GM12878 (cell line): Measurements from ENCODE around the gene RNASE7.

Source experiments
- CEBPB ChIP-seq, 2 experiments: fragments of 150-350 bp in 1 of 2; IDR thresholded peaks; 2 replicates each; pipeline ENCODE4 v1.6.1; 2012 to 2014; ENCODE audit warnings: low read depth in 2 of 2, low read length in 2 of 2, borderline replicate concordance in 1 of 2, inconsistent platforms in 1 of 2
- HDAC2 ChIP-seq: fragments of 200-600 bp; sonication (generic); IDR thresholded peaks from 2 replicates; pipeline ENCODE4 v1.6.1; 2017
- POLR2A ChIP-seq: IDR thresholded peaks from 2 replicates; pipeline ENCODE4 v1.6.1; 2011; ENCODE audit warnings: low read depth, mild to moderate bottlenecking, low read length
- YBX1 ChIP-seq: fragments of 450-650 bp; IDR thresholded peaks from 2 replicates; pipeline ENCODE4 v1.6.1; 2016; ENCODE audit warnings: antibody characterized with exemption

DNA sequence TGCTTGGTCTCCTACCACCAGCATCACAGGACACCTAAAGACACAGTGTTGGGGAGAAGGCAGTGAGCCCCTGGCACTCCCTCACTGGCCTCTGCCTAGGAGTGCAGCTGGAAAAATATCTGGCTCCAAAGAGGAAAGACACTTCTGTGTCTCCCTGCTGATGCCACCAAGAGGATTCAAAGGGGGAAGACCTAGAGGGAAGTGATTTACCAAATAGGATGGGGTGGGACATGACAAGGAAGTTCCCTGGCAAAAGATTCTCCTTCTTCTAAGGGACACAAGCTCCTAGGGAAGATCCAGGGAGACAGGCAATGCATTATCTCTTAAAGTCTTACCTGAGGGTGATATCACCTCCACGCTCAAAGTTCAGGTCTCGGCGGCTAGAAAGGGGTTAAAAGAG is 23.4 kb upstream of the RNASE7 start:
- TF ChIP-seq POLR2A (no peak), YBX1 (no peak), HDAC2 (no peak), CEBPB (IDR thresholded peaks at IDR 0.05; ENCODE audit: borderline replicate concordance in 1 of 2, low read depth in 2 of 2, low read length in 2 of 2) (no peak)
